GM12872 (cell line): ENCODE measurements around the gene TBX2.

Experiments
- CTCF ChIP-seq: IDR thresholded peaks from 3 replicates; pipeline ENCODE4 v1.5.1; 2011; ENCODE audit warnings: low read depth, mild to moderate bottlenecking, low read length, moderate library complexity; ENCODE audit not compliant: insufficient read depth

Gene TBX2

GRCh38 chr17:61393550-61393903 lies 6.1 kb upstream of the TBX2 start:
- TF ChIP-seq CTCF, result peak; percentile 59

GRCh38 chr17:61393904-61394629 lies 5.6 kb upstream of the TBX2 start:
- TF ChIP-seq CTCF, result no peak

GRCh38 chr17:61394630-61395408 lies 4.8 kb upstream of the TBX2 start:
- no peak for TF ChIP-seq CTCF

GRCh38 chr17:61395409-61395982 lies 4.1 kb upstream of the TBX2 start:
- TF ChIP-seq CTCF, result no peak

GRCh38 chr17:61395983-61396585 lies 3.6 kb upstream of the TBX2 start:
- no peak for TF ChIP-seq CTCF

- TF ChIP-seq CTCF, result no peak
Measured at GRCh38 chr17:61396586-61397085, 3.0 kb upstream of the TBX2 start.
